ENCODE results near the gene CUL9.

DNA sequence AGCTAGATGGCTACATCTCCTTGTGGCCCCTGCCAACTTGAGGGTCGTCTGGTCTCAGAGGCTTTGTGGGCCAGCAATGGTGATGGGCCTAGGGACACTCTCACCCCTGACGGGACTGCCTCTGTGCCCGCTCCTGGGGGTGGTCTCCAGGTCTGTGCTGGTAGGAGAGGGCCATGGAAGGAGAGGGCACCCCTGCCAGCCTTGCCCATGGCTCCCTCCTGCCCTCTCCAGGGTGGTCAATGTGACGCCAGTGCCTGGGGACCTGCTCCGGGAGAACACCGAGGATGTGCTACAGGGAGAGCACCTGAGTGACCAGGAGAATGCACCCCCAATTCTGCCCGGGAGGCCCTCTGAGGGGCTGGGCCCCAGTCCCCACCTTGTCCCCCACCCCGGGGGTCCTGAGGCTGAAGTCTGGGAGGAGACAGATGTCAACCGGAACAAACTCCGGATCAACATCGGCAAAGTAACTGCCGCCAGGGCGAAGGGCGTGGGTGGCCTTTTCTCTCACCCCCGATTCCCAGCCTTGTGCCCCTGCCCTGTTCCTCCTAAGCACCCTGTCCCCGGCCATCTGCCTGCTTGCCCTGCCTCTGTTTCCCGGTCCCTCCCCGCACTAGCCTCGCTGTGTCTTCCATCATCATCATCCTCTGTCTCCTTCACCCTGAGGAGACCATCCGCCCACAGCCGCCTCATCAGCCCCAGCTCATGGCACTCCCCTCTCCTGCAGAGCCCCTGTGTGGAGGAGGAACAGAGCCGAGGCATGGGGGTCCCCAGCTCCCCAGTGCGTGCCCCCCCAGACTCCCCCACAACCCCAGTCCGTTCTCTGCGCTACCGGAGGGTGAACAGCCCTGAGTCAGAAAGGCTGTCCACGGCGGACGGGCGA lies 77.1 kb downstream of the CUL9 start:
- TF ChIP-seq, protein P1, sequence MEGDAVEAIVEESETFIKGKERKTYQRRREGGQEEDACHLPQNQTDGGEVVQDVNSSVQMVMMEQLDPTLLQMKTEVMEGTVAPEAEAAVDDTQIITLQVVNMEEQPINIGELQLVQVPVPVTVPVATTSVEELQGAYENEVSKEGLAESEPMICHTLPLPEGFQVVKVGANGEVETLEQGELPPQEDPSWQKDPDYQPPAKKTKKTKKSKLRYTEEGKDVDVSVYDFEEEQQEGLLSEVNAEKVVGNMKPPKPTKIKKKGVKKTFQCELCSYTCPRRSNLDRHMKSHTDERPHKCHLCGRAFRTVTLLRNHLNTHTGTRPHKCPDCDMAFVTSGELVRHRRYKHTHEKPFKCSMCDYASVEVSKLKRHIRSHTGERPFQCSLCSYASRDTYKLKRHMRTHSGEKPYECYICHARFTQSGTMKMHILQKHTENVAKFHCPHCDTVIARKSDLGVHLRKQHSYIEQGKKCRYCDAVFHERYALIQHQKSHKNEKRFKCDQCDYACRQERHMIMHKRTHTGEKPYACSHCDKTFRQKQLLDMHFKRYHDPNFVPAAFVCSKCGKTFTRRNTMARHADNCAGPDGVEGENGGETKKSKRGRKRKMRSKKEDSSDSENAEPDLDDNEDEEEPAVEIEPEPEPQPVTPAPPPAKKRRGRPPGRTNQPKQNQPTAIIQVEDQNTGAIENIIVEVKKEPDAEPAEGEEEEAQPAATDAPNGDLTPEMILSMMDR (IDR thresholded peaks at IDR 0.05), result no peak
- no peak for TF ChIP-seq POLR2AphosphoS5 (IDR thresholded peaks at IDR 0.05)
- no peak for TF ChIP-seq EP300 (IDR thresholded peaks at IDR 0.05; ENCODE audit: low read depth)
- TF ChIP-seq POLR2A (IDR thresholded peaks at IDR 0.05), result no peak
